ENCODE data around the gene SEC22A. TPM values are rescaled to one million over a fixed set of nuclear protein-coding genes. Genes with fewer than 3 reads are reported as not detected.

The SEC22A gene
- total and polyA plus RNA-seq, 2 of the 8 experiments (the other 6 are each of a cell fraction or from before 2014, with no cell fraction given), result 10.6 to 17.1 TPM

DNA sequence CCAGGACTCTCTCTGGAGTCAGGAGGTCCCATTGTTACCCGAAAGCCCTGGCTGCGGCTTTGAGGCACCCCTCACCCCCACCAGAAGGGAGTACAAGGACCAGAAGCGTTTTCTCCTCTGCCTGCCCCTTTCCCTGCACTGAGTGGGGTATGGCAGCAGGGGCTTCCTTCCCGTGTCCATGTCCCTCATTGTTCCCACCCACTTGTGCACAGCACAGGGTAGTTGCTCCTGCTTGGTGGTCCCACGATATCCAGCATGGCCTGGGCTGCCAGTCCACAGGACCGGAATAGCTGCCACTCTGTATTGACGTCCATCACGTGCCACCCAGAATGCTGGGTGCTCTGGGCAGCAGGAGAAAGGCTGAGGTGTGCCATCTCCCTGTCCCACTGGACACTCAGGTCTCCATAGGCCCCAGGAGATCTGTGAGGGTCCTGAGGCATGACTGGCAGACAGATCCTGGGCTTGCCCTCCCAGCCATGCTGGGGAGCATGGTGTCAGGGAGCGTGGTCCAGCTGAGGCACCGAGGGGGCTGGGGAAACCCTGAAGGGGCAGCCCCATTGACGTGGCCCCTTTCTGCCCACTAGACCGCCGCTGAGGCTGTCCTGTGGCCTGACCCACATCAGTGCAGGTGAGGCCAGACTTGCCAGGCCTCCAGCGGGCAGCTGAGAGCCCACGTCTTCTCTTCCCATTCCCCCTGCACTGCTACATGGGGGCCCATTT, 45.3 kb upstream of the SEC22A start (continued):
- TF ChIP-seq, protein P1, sequence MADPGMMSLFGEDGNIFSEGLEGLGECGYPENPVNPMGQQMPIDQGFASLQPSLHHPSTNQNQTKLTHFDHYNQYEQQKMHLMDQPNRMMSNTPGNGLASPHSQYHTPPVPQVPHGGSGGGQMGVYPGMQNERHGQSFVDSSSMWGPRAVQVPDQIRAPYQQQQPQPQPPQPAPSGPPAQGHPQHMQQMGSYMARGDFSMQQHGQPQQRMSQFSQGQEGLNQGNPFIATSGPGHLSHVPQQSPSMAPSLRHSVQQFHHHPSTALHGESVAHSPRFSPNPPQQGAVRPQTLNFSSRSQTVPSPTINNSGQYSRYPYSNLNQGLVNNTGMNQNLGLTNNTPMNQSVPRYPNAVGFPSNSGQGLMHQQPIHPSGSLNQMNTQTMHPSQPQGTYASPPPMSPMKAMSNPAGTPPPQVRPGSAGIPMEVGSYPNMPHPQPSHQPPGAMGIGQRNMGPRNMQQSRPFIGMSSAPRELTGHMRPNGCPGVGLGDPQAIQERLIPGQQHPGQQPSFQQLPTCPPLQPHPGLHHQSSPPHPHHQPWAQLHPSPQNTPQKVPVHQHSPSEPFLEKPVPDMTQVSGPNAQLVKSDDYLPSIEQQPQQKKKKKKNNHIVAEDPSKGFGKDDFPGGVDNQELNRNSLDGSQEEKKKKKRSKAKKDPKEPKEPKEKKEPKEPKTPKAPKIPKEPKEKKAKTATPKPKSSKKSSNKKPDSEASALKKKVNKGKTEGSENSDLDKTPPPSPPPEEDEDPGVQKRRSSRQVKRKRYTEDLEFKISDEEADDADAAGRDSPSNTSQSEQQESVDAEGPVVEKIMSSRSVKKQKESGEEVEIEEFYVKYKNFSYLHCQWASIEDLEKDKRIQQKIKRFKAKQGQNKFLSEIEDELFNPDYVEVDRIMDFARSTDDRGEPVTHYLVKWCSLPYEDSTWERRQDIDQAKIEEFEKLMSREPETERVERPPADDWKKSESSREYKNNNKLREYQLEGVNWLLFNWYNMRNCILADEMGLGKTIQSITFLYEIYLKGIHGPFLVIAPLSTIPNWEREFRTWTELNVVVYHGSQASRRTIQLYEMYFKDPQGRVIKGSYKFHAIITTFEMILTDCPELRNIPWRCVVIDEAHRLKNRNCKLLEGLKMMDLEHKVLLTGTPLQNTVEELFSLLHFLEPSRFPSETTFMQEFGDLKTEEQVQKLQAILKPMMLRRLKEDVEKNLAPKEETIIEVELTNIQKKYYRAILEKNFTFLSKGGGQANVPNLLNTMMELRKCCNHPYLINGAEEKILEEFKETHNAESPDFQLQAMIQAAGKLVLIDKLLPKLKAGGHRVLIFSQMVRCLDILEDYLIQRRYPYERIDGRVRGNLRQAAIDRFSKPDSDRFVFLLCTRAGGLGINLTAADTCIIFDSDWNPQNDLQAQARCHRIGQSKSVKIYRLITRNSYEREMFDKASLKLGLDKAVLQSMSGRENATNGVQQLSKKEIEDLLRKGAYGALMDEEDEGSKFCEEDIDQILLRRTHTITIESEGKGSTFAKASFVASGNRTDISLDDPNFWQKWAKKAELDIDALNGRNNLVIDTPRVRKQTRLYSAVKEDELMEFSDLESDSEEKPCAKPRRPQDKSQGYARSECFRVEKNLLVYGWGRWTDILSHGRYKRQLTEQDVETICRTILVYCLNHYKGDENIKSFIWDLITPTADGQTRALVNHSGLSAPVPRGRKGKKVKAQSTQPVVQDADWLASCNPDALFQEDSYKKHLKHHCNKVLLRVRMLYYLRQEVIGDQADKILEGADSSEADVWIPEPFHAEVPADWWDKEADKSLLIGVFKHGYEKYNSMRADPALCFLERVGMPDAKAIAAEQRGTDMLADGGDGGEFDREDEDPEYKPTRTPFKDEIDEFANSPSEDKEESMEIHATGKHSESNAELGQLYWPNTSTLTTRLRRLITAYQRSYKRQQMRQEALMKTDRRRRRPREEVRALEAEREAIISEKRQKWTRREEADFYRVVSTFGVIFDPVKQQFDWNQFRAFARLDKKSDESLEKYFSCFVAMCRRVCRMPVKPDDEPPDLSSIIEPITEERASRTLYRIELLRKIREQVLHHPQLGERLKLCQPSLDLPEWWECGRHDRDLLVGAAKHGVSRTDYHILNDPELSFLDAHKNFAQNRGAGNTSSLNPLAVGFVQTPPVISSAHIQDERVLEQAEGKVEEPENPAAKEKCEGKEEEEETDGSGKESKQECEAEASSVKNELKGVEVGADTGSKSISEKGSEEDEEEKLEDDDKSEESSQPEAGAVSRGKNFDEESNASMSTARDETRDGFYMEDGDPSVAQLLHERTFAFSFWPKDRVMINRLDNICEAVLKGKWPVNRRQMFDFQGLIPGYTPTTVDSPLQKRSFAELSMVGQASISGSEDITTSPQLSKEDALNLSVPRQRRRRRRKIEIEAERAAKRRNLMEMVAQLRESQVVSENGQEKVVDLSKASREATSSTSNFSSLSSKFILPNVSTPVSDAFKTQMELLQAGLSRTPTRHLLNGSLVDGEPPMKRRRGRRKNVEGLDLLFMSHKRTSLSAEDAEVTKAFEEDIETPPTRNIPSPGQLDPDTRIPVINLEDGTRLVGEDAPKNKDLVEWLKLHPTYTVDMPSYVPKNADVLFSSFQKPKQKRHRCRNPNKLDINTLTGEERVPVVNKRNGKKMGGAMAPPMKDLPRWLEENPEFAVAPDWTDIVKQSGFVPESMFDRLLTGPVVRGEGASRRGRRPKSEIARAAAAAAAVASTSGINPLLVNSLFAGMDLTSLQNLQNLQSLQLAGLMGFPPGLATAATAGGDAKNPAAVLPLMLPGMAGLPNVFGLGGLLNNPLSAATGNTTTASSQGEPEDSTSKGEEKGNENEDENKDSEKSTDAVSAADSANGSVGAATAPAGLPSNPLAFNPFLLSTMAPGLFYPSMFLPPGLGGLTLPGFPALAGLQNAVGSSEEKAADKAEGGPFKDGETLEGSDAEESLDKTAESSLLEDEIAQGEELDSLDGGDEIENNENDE (IDR thresholded peaks at IDR 0.05; ENCODE audit: insufficient replicate concordance, low read length), result no peak
